GM21737 (cell line): ENCODE measurements around the gene INTS7.

Experiments used
- ATAC-seq: cut with Tn5 transposase; IDR thresholded peaks from one replicate; pipeline ENCODE4 v1.9.1; 2021; ENCODE audit warnings: mild to moderate bottlenecking, moderate library complexity; ENCODE audit not compliant: unreplicated experiment

INTS7 gene

GRCh38 chr1:212035123-212035834 is at the start of gene INTS7, which contains the start of gene DTL:
TSS of gene INTS7 (minus strand) at chr1:212035557. CDS start at chr1:212035437, 120 bp downstream.
TSS of gene DTL (plus strand) at chr1:212035748. CDS start at chr1:212035891, 143 bp downstream.
- peak; percentile 77 for ATAC-seq

- ATAC-seq: no peak
Observed at GRCh38 chr1:212082765-212083406, 47.5 kb upstream of the INTS7 start.

GRCh38 chr1:212078826-212079225 is 43.5 kb upstream of the INTS7 start:
- no peak for ATAC-seq

GRCh38 chr1:212077028-212077427 is 41.7 kb upstream of the INTS7 start:
- no peak for ATAC-seq

GRCh38 chr1:212074856-212075255 is 39.5 kb upstream of the INTS7 start:
- ATAC-seq: no peak

- ATAC-seq: no peak
Observed at GRCh38 chr1:212074313-212074712, 39.0 kb upstream of the INTS7 start.

- ATAC-seq: no peak
Observed at GRCh38 chr1:212073490-212073889, 38.1 kb upstream of the INTS7 start.

- ATAC-seq: no peak
Observed at GRCh38 chr1:212072047-212072446, 36.7 kb upstream of the INTS7 start.

- ATAC-seq: no peak
Observed at GRCh38 chr1:212070720-212071302, 35.5 kb upstream of the INTS7 start.

- no peak for ATAC-seq
Observed at GRCh38 chr1:212067787-212068186, 32.4 kb upstream of the INTS7 start.

- no peak for ATAC-seq
Observed at GRCh38 chr1:212062832-212063438, 27.6 kb upstream of the INTS7 start.

GRCh38 chr1:212060632-212061472 is 25.5 kb upstream of the INTS7 start:
- ATAC-seq: no peak

GRCh38 chr1:212055333-212055732 is 20.0 kb upstream of the INTS7 start:
- no peak for ATAC-seq

GRCh38 chr1:212053993-212054392 is 18.6 kb upstream of the INTS7 start:
- ATAC-seq: no peak

GRCh38 chr1:212045981-212046380 is 10.6 kb upstream of the INTS7 start:
- ATAC-seq: no peak

GRCh38 chr1:212044851-212045250 is 9.5 kb upstream of the INTS7 start:
- ATAC-seq: no peak

- ATAC-seq: no peak
Observed at GRCh38 chr1:212042436-212042835, 7.1 kb upstream of the INTS7 start.

GRCh38 chr1:212040629-212041412 is 5.5 kb upstream of the INTS7 start:
- no peak for ATAC-seq

- no peak for ATAC-seq
Observed at GRCh38 chr1:212039622-212040021, 4.3 kb upstream of the INTS7 start.

- ATAC-seq: no peak
Observed at GRCh38 chr1:212037900-212038299, 2.5 kb upstream of the INTS7 start.
